ENCODE results near the gene PWWP2B. TPM values are rescaled to one million over a fixed set of nuclear protein-coding genes. Genes with fewer than 3 reads are reported as not detected.

PWWP2B gene
- total and polyA plus RNA-seq, 2 of the 13 experiments (the other 11 are each of a cell fraction or from before 2014, with no cell fraction given): 2.3 to 4.7 TPM

DNA sequence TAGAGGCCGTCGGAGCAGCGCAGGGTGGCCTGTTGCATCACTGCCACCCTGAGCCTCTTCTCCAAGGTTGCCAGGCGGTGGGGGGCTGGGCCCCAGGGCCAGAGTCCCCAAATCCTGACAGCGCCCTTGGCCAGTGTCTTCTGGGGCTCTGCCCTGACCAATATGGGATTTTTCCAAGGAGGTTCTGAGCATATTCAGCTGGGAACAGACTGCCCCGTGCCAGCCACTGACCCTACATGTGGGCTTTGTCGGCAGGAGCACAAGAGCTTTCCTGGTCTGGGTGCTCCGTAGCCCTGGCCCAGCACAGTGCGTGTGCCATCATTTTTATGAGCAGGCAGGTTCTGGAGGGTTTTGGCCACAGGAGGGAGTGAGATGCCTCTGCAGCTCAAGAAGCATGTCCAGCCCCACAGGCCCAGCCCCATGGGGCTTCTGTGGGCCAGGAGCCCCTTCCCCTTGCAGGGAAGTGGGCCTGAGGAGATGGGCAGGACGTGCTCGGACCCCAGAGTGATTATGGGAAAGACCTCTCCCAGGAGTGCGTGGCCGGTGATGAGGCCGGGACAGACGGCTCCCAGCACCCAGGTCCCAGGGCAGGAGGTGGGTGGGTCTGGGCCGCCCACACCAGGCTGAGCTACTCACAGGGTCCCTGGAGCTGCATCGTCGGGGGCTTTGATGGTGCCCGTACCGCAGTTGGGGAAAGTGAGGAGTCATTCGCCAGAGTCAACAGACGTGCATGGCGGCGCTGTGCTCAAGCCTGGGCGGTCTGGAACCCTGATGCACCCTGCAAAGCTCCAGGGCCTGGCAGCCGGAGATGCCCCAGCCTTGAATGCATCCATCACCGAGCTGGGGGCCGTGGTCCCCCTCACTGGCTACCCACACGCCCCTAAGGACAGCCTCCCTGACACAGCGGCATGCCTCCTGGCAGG is 66.6 kb downstream of the PWWP2B start (continued):
- TF ChIP-seq ZNF766 (CRISPR knock-in tag; IDR thresholded peaks at IDR 0.05; ENCODE audit: borderline replicate concordance): no peak
- TF ChIP-seq, protein P1, sequence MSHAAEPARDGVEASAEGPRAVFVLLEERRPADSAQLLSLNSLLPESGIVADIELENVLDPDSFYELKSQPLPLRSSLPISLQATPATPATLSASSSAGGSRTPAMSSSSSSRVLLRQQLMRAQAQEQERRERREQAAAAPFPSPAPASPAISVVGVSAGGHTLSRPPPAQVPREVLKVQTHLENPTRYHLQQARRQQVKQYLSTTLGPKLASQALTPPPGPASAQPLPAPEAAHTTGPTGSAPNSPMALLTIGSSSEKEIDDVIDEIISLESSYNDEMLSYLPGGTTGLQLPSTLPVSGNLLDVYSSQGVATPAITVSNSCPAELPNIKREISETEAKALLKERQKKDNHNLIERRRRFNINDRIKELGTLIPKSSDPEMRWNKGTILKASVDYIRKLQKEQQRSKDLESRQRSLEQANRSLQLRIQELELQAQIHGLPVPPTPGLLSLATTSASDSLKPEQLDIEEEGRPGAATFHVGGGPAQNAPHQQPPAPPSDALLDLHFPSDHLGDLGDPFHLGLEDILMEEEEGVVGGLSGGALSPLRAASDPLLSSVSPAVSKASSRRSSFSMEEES (CRISPR knock-in tag; IDR thresholded peaks at IDR 0.05): no peak
- TF ChIP-seq ZFP90 (CRISPR knock-in tag; IDR thresholded peaks at IDR 0.05; ENCODE audit: borderline replicate concordance): no peak
- TF ChIP-seq, protein P2, sequence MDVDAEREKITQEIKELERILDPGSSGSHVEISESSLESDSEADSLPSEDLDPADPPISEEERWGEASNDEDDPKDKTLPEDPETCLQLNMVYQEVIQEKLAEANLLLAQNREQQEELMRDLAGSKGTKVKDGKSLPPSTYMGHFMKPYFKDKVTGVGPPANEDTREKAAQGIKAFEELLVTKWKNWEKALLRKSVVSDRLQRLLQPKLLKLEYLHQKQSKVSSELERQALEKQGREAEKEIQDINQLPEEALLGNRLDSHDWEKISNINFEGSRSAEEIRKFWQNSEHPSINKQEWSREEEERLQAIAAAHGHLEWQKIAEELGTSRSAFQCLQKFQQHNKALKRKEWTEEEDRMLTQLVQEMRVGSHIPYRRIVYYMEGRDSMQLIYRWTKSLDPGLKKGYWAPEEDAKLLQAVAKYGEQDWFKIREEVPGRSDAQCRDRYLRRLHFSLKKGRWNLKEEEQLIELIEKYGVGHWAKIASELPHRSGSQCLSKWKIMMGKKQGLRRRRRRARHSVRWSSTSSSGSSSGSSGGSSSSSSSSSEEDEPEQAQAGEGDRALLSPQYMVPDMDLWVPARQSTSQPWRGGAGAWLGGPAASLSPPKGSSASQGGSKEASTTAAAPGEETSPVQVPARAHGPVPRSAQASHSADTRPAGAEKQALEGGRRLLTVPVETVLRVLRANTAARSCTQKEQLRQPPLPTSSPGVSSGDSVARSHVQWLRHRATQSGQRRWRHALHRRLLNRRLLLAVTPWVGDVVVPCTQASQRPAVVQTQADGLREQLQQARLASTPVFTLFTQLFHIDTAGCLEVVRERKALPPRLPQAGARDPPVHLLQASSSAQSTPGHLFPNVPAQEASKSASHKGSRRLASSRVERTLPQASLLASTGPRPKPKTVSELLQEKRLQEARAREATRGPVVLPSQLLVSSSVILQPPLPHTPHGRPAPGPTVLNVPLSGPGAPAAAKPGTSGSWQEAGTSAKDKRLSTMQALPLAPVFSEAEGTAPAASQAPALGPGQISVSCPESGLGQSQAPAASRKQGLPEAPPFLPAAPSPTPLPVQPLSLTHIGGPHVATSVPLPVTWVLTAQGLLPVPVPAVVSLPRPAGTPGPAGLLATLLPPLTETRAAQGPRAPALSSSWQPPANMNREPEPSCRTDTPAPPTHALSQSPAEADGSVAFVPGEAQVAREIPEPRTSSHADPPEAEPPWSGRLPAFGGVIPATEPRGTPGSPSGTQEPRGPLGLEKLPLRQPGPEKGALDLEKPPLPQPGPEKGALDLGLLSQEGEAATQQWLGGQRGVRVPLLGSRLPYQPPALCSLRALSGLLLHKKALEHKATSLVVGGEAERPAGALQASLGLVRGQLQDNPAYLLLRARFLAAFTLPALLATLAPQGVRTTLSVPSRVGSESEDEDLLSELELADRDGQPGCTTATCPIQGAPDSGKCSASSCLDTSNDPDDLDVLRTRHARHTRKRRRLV (CRISPR knock-in tag; IDR thresholded peaks at IDR 0.05): 0 out of 2 replicates have a peak, but pooled peaks have one; percentile 14
- TF ChIP-seq STAG1 (CRISPR knock-in tag; IDR thresholded peaks at IDR 0.05): peak; percentile 52
- TF ChIP-seq SIX1 (CRISPR knock-in tag; IDR thresholded peaks at IDR 0.05; ENCODE audit: borderline replicate concordance): no peak
- TF ChIP-seq, protein P3, sequence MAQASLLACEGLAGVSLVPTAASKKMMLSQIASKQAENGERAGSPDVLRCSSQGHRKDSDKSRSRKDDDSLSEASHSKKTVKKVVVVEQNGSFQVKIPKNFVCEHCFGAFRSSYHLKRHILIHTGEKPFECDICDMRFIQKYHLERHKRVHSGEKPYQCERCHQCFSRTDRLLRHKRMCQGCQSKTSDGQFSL (CRISPR knock-in tag; IDR thresholded peaks at IDR 0.05): no peak
- TF ChIP-seq, protein P4, sequence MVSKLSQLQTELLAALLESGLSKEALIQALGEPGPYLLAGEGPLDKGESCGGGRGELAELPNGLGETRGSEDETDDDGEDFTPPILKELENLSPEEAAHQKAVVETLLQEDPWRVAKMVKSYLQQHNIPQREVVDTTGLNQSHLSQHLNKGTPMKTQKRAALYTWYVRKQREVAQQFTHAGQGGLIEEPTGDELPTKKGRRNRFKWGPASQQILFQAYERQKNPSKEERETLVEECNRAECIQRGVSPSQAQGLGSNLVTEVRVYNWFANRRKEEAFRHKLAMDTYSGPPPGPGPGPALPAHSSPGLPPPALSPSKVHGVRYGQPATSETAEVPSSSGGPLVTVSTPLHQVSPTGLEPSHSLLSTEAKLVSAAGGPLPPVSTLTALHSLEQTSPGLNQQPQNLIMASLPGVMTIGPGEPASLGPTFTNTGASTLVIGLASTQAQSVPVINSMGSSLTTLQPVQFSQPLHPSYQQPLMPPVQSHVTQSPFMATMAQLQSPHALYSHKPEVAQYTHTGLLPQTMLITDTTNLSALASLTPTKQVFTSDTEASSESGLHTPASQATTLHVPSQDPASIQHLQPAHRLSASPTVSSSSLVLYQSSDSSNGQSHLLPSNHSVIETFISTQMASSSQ (IDR thresholded peaks at IDR 0.05; ENCODE audit: low read depth): no peak
- TF ChIP-seq, protein P4 (CRISPR knock-in tag; IDR thresholded peaks at IDR 0.05; ENCODE audit: borderline replicate concordance): 0 out of 2 replicates have a peak, but pooled peaks have one; percentile 14
- no peak for TF ChIP-seq ZFP82 (CRISPR knock-in tag; IDR thresholded peaks at IDR 0.05; ENCODE audit: borderline replicate concordance)
- no peak for TF ChIP-seq ZNF530 (CRISPR knock-in tag; IDR thresholded peaks at IDR 0.05; ENCODE audit: low read depth)
- no peak for TF ChIP-seq ZNF761 (CRISPR knock-in tag; conservative IDR thresholded peaks at IDR 0.05)
- TF ChIP-seq RBM22 (optimal IDR thresholded peaks at IDR 0.05; ENCODE audit: low read length): no peak
- TF ChIP-seq, protein P5, sequence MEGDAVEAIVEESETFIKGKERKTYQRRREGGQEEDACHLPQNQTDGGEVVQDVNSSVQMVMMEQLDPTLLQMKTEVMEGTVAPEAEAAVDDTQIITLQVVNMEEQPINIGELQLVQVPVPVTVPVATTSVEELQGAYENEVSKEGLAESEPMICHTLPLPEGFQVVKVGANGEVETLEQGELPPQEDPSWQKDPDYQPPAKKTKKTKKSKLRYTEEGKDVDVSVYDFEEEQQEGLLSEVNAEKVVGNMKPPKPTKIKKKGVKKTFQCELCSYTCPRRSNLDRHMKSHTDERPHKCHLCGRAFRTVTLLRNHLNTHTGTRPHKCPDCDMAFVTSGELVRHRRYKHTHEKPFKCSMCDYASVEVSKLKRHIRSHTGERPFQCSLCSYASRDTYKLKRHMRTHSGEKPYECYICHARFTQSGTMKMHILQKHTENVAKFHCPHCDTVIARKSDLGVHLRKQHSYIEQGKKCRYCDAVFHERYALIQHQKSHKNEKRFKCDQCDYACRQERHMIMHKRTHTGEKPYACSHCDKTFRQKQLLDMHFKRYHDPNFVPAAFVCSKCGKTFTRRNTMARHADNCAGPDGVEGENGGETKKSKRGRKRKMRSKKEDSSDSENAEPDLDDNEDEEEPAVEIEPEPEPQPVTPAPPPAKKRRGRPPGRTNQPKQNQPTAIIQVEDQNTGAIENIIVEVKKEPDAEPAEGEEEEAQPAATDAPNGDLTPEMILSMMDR (CRISPR knock-in tag; IDR thresholded peaks at IDR 0.05): peak; percentile 41
- no peak for TF ChIP-seq RXRB (CRISPR knock-in tag; IDR thresholded peaks at IDR 0.05; ENCODE audit: borderline replicate concordance)
